ENCODE results near the gene APEX2.

Gene APEX2

DNA sequence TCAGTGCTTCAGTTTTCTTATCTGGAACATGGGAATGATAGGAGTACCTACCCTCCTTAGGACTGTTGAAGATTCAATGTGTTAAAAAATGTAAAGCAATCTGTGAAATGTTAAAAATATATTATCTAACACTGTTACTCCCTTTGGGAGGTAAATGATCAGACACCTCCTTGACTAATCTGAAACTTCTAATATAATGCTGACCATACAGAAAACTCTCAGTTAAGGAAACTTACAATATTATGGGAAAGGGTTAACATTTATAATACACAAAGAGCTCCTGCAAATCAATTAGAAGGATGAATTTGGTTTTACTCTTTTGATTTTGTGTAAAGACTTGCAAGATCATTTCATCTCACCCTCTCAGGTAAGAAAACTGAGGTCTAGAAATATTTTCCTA, 4.5 kb upstream of the APEX2 start:
- TF ChIP-seq, protein P1, sequence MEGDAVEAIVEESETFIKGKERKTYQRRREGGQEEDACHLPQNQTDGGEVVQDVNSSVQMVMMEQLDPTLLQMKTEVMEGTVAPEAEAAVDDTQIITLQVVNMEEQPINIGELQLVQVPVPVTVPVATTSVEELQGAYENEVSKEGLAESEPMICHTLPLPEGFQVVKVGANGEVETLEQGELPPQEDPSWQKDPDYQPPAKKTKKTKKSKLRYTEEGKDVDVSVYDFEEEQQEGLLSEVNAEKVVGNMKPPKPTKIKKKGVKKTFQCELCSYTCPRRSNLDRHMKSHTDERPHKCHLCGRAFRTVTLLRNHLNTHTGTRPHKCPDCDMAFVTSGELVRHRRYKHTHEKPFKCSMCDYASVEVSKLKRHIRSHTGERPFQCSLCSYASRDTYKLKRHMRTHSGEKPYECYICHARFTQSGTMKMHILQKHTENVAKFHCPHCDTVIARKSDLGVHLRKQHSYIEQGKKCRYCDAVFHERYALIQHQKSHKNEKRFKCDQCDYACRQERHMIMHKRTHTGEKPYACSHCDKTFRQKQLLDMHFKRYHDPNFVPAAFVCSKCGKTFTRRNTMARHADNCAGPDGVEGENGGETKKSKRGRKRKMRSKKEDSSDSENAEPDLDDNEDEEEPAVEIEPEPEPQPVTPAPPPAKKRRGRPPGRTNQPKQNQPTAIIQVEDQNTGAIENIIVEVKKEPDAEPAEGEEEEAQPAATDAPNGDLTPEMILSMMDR (conservative IDR thresholded peaks at IDR 0.05; ENCODE audit: low read depth, low read length): no peak
- no peak for DNase-seq (ENCODE audit: low read depth)
- H3K4me3 ChIP-seq (ENCODE audit: low read length): no peak overlapping the region

DNA sequence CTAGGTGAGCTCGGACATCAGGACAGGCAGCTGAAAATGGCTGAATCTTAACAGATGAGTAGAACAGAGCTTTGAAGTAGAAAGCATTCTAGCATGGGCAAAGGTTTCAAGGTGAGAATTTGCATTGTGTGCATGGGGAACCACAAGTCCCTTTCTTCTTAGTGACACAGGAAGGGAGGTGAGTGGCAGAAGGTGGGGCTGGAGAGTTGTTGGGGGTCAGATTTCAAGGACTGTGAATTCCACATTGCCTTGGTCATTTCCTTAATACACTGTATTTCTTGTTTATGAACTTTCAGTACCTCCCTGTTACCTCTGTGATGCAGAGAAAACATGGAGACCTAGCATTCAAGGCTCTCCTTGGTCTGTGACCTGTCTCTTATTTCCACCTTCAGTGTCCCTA, 4.1 kb downstream of the APEX2 start:
- no peak for DNase-seq (ENCODE audit: low read depth)
- H3K4me3 ChIP-seq (ENCODE audit: low read length): no peak overlapping the region
- TF ChIP-seq, protein P1 (conservative IDR thresholded peaks at IDR 0.05; ENCODE audit: low read depth, low read length): no peak

DNA sequence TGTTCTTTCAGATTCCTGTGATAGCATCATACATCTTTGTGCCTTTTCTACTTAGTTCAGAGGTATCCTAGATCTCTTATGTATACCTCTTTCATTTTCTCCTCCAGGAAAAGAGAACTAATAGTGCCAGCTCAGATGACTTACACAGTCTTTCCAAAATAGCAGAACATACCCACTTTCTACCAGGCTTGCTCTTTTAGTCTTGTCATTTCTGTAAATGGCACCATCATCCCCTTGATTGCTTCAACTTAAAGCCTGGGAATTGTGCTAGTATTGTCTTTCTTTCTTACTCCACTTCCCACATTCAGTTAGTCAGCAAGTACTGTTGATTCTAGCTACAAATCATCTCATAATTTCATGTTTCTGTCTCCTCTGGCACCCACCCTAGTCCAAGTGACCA, 5.1 kb downstream of the APEX2 start:
- no peak for DNase-seq (ENCODE audit: low read depth)
- TF ChIP-seq, protein P1 (conservative IDR thresholded peaks at IDR 0.05; ENCODE audit: low read depth, low read length): no peak
- no peak overlapping the region for H3K4me3 ChIP-seq (ENCODE audit: low read length)

DNA sequence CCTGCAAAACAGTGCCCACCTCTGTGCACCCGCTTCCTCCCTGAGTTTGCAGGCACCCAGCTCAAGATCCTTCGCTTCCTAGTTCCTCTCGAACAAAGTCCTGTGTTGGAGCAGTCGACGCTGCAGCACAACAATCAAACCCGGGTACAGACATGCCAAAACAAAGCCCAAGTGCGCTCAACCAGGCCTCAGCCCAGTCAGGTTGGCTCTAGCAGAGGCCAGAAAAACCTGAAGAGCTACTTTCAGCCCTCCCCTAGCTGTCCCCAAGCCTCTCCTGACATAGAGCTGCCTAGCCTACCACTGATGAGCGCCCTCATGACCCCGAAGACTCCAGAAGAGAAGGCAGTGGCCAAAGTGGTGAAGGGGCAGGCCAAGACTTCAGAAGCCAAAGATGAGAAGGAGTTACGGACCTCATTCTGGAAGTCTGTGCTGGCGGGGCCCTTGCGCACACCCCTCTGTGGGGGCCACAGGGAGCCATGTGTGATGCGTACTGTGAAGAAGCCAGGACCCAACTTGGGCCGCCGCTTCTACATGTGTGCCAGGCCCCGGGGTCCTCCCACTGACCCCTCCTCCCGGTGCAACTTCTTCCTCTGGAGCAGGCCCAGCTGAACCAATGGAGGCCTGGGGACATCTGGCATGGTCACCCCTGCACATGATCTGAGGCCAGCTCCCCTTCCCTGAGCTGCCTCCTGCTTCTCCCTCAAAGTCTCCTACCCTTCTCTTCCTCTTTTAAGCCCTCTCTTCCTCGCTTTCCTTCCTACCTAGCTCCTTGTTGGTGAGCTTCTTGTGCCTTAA, 6.9 kb downstream of the APEX2 start:
- no peak overlapping the region for H3K4me3 ChIP-seq (ENCODE audit: low read length)
- no peak for DNase-seq (ENCODE audit: low read depth)
- TF ChIP-seq, protein P1 (conservative IDR thresholded peaks at IDR 0.05; ENCODE audit: low read depth, low read length): no peak

DNA sequence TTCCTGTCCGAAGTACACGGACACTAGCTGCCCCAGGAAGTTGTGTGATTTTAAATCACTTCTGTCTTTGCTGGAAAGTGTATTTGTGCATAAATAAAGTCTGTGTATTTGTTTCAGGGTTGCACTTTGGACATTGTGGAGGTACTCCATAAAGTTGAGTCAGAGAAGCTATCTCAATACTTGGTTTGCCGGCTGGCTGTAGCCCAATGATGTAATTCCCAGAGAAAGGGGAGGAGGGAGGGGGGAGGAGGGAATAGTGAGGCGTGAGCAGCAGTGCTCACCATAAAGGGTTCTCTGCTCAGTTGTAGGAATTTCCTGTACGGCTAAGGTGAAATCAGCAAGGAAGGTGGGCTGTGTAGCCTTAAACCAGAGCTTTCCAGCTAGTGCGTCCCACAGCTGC, 7.5 kb downstream of the APEX2 start:
- TF ChIP-seq, protein P1 (conservative IDR thresholded peaks at IDR 0.05; ENCODE audit: low read depth, low read length): no peak
- H3K4me3 ChIP-seq (ENCODE audit: low read length): no peak overlapping the region
- no peak for DNase-seq (ENCODE audit: low read depth)

DNA sequence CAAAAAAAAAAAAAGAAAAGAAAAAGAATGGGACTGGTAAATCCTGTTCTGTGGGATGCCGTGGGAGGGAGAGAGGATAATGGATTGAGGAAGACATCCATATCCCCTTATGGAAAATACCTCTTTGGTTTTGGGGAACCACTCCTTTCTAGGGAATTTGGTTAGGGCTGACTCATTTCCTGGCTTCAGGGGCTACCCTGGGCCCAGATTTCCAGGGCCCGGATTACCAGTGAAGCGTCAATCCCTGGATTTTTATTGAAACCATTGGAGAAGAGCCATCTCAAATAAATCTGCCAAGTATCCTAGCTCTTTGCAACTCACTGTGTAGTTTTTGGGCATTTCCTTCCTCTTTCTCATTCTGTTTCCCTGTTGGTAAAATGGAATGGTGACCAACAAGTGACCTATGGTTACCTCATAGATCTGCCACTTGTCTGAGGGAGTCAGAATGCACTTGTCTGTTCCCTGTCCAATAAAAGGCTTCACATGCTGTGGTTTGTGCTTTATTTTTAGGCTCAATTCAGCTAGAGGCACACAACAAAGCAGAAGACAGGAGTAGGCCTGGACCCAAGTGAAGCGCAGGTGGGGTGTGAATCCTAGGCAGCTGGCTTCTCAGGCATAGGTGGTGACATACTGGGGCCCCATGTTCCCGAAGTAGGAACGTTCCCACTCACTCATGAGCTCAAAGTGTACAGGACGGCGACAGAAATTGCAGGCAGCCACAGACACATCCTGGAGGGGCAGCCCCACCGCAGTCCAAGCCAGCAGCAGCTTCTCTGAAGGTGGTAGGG, 8.6 kb downstream of the APEX2 start:
- TF ChIP-seq, protein P1 (conservative IDR thresholded peaks at IDR 0.05; ENCODE audit: low read depth, low read length): no peak
- DNase-seq (ENCODE audit: low read depth): no peak
- no peak overlapping the region for H3K4me3 ChIP-seq (ENCODE audit: low read length)

Data from retinal pigment epithelial cell (primary cell).